Tibial nerve (tissue), 4 donors: Measurements from ENCODE around the gene BRD7. TPM values are rescaled to one million over a fixed set of nuclear protein-coding genes. Genes with fewer than 3 reads are reported as not detected.

Experiments
- DNase-seq, 2 donors: peaks; one replicate each; pipeline ENCODE4 v3.0.0-alpha.2; 2019; ENCODE audit warnings: low spot score in 2 of 2
- H3K27ac ChIP-seq, 4 donors: fragments of 200-600 bp; sonication (generic) in 3 of 4; one replicate each; pipeline ENCODE4 v1.5.1; 2017 to 2019; ENCODE audit warnings: mild to moderate bottlenecking in 1 of 4
- H3K27me3 ChIP-seq, 2 donors: fragments of 200-600 bp; sonication (generic) in 1 of 2; one replicate each; pipeline versions ENCODE4 v1.5.1 to v1.6.0; 2017 to 2019
- H3K36me3 ChIP-seq, 3 donors: fragments of 200-600 bp; sonication (generic); one replicate each; pipeline ENCODE4 v1.5.1; 2018 to 2019
- H3K4me1 ChIP-seq, 4 donors: fragments of 200-600 bp; sonication (generic) in 3 of 4; one replicate each; pipeline ENCODE4 v1.5.1; 2017 to 2019
- H3K4me3 ChIP-seq, 4 donors: fragments of 200-600 bp; sonication (generic) in 3 of 4; one replicate each; pipeline ENCODE4 v1.5.1; 2017 to 2019; ENCODE audit warnings: mild to moderate bottlenecking in 1 of 4, moderate library complexity in 1 of 4
- H3K9me3 ChIP-seq, 4 donors: fragments of 200-600 bp; sonication (generic) in 3 of 4; one replicate each; pipeline ENCODE4 v1.5.1; 2017 to 2019
- EP300 ChIP-seq, 2 donors: sonication (generic); formaldehyde crosslinking; IDR thresholded peaks; one replicate each; pipeline ENCODE4 v1.6.1; 2017; ENCODE audit warnings: antibody characterized with exemption in 2 of 2, mild to moderate bottlenecking in 1 of 2
- POLR2A ChIP-seq, 2 donors: fragments of 450-650 bp; IDR thresholded peaks; one replicate each; pipeline ENCODE4 v1.6.1; 2017; ENCODE audit warnings: antibody characterized with exemption in 2 of 2, mild to moderate bottlenecking in 2 of 2, moderate library complexity in 2 of 2
- WGBS, 2 donors: methylation state at CpG; one replicate each; pipeline ENCODE4 v1.1.5; 2018; 5-methylcytosine and 5-hydroxymethylcytosine counted together
- total RNA-seq, 4 donors: library from RNA; depleted of rRNA; stranded (reverse); fragments of >200 nt; gene quantifications; one replicate each; pipeline ENCODE4 v1.1.0, GENCODE V29; 2016
- TF ChIP-seq, protein P1 (sequence below), 5 experiments: fragments of 200-600 bp in 3 of 5; fragments of 450-650 bp in 2 of 5; sonication (generic) in 3 of 5; IDR thresholded peaks; one replicate each; pipeline ENCODE4 v1.5.1; 2016 to 2019; ENCODE audit warnings: antibody characterized with exemption in 5 of 5, mild to moderate bottlenecking in 3 of 5, moderate library complexity in 2 of 5

The BRD7 gene
- total RNA-seq, 4 donors from 2014 or later = 35.4 to 55.7 (median 41.6) TPM

- Histone ChIP-seq H3K36me3 (no peaks in the 10 kb centered on the region), H3K4me1 (no peaks in the 10 kb centered on the region), H3K27ac (no peak overlapping the region), H3K4me3 (no peak overlapping the region), H3K27me3 (no peaks in the 10 kb centered on the region), H3K9me3 (no peaks in the 10 kb centered on the region)
- 91 to 92% methylated on average over 8 of the region's 8 CpGs for WGBS, 2 donors
- DNase-seq = no peak
- TF ChIP-seq, protein P1, sequence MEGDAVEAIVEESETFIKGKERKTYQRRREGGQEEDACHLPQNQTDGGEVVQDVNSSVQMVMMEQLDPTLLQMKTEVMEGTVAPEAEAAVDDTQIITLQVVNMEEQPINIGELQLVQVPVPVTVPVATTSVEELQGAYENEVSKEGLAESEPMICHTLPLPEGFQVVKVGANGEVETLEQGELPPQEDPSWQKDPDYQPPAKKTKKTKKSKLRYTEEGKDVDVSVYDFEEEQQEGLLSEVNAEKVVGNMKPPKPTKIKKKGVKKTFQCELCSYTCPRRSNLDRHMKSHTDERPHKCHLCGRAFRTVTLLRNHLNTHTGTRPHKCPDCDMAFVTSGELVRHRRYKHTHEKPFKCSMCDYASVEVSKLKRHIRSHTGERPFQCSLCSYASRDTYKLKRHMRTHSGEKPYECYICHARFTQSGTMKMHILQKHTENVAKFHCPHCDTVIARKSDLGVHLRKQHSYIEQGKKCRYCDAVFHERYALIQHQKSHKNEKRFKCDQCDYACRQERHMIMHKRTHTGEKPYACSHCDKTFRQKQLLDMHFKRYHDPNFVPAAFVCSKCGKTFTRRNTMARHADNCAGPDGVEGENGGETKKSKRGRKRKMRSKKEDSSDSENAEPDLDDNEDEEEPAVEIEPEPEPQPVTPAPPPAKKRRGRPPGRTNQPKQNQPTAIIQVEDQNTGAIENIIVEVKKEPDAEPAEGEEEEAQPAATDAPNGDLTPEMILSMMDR (IDR thresholded peaks at IDR 0.05) = no peak
- TF ChIP-seq POLR2A (IDR thresholded peaks at IDR 0.05) (no peak), EP300 (IDR thresholded peaks at IDR 0.05) (no peak)
Measured at GRCh38 chr16:50400312-50400966, 31.7 kb upstream of the BRD7 start.

DNA sequence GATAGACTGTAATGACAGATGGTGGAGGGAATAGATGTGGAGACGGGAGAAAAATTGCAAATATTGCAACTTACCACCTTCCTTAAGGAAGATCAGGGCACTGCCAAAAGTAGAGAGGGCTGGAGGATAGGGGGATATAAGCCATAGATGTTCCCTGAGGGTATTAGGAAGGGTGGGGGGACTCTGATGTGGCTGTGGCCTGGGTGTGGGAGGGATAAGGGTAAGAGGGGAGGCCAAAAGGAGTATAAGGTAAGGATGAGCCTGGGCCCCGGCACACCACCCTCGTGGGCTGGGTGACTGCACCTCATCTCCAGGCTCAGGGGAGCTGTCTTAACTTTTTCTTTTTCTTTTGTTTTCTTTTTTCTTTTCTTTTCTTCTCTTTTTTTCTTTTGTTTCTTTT lies 30.6 kb upstream of the BRD7 start:
- no peak overlapping the region for H3K27ac ChIP-seq
- no peaks in the 10 kb centered on the region for H3K36me3 ChIP-seq
- no peaks in the 10 kb centered on the region for H3K27me3 ChIP-seq
- H3K4me3 ChIP-seq = no peak overlapping the region
- TF ChIP-seq EP300 (IDR thresholded peaks at IDR 0.05) (no peak), POLR2A (IDR thresholded peaks at IDR 0.05) (no peak)
- TF ChIP-seq, protein P1 (IDR thresholded peaks at IDR 0.05) = no peak
- no peaks in the 10 kb centered on the region for H3K4me1 ChIP-seq
- WGBS, 2 donors = 69 to 84% methylated on average over 3 of the region's 3 CpGs
- no peak for DNase-seq
- no peaks in the 10 kb centered on the region for H3K9me3 ChIP-seq

DNA sequence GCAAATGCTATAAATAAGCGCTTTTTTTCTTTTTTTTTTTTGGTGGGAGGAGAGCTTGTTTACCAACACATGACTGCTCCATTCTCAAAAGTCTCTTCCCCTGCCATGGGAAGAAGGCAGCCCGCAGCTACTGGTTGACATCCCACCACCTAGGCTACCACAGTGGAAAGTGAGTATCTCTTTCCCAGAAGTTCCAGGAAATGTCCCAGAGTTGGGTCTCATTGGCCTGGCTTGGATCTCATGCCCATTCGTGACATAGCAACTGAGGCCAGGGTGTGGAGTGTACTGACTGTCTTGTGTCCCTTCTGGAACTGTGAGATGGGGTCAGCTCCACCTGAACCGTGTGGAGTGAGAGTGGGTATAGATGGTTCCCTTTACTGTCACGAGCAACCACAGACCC lies 29.5 kb upstream of the BRD7 start:
- Histone ChIP-seq H3K4me1 (no peaks in the 10 kb centered on the region), H3K36me3 (no peaks in the 10 kb centered on the region), H3K9me3 (no peaks in the 10 kb centered on the region), H3K27ac (no peak overlapping the region), H3K4me3 (no peak overlapping the region), H3K27me3 (no peaks in the 10 kb centered on the region)
- no peak for DNase-seq
- TF ChIP-seq EP300 (IDR thresholded peaks at IDR 0.05) = no peak
- TF ChIP-seq, protein P1 (IDR thresholded peaks at IDR 0.05) = no peak
- TF ChIP-seq POLR2A (IDR thresholded peaks at IDR 0.05) = no peak
- 74 to 77% methylated on average over 5 of the region's 5 CpGs for WGBS, 2 donors

DNA sequence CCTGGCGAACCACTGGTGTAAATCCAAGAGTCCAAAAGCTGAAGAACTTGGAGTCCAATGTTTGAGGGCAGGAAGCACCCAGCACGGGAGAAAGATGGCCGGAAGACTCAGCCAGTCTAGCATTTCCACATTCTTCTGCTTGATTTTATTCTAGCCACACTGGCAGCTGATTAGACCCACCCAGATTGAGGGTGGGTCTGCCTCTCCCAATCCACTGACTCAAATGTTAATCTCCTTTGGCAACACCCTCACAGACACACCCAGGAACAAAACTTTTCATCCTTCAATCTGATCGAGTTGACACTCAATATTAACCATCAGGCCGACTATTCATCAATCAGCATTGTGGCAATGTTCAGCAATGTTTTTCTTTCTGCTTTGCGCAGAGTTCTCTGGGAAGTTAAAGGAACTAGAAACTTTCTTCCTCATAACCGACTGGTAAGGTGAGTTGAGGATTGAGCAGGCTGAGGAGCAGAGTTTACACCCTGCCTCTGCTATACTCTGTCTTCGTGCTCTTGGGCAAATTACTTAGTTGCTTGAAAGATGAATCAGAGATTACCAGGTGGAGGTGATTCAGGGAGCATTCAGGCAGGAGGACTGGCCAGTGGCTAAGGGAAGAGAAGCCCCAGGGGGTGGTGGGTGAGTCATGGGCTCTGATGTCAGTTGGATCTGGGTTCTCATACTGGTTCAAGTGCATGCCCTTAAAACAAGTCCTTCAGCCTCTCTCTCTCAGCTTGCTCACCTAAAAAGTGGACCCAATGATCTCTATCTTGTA lies 28.2 kb upstream of the BRD7 start:
- WGBS, 2 donors = 79 to 86% methylated on average over 8 of the region's 8 CpGs
- no peak for DNase-seq
- no peaks in the 10 kb centered on the region for H3K9me3 ChIP-seq
- no peaks in the 10 kb centered on the region for H3K27me3 ChIP-seq
- TF ChIP-seq POLR2A (IDR thresholded peaks at IDR 0.05) = no peak
- TF ChIP-seq, protein P1 (IDR thresholded peaks at IDR 0.05) = no peak
- no peak for TF ChIP-seq EP300 (IDR thresholded peaks at IDR 0.05)
- H3K36me3 ChIP-seq = no peaks in the 10 kb centered on the region
- H3K27ac ChIP-seq = no peak overlapping the region
- no peaks in the 10 kb centered on the region for H3K4me1 ChIP-seq
- no peak overlapping the region for H3K4me3 ChIP-seq
